GM10266 (cell line): ENCODE data around the gene ANKDD1B.
"Not testable (repeated sequence)": the region's sequence is repeated elsewhere in the genome, so short reads cannot be mapped to it uniquely, and the experiment has no call there.

Source experiments
- DNase-seq: peaks from one replicate; pipeline ENCODE4 v3.0.0; 2012; ENCODE audit errors: extremely low spot score
- TF ChIP-seq, protein P1 (sequence below): IDR thresholded peaks from 2 replicates; pipeline ENCODE4 v1.5.1; 2012; ENCODE audit warnings: mild to moderate bottlenecking, low read depth; ENCODE audit not compliant: control insufficient read depth, insufficient read depth; ENCODE audit errors: missing control alignments

ANKDD1B gene

DNA sequence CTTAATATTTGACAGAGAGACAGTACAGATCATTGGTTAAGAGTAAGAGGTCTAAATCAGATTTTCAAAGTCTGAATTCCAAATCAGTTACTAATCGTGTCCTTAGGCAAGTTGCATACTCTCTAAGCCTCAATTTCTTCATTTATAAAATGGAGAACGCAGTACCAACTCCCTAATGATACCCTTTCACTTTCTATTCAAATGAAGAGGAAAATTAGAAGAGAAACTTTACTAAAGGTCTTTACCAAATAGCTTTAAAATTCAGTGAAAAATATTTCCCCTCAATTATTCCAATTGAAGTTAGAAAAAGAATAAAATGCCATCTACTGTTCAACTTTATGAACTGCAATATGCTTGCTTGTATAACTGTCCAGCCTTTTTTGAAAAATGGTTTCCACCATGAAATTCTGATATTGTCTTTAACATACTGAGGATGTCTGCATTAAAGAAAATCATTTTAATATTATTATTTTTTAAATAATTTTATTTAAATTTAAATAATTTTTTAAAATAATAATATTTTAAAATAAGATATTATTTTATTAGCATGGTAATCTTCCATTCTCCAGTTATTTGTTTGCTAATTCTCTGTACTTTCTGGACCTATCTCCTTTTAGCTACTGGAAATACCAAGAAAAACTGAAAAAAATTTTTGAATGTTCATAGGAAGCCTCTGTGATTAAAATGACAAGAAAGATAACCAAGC is 70.0 kb downstream of the ANKDD1B start:
- DNase-seq = peak; percentile 23
- TF ChIP-seq, protein P1, sequence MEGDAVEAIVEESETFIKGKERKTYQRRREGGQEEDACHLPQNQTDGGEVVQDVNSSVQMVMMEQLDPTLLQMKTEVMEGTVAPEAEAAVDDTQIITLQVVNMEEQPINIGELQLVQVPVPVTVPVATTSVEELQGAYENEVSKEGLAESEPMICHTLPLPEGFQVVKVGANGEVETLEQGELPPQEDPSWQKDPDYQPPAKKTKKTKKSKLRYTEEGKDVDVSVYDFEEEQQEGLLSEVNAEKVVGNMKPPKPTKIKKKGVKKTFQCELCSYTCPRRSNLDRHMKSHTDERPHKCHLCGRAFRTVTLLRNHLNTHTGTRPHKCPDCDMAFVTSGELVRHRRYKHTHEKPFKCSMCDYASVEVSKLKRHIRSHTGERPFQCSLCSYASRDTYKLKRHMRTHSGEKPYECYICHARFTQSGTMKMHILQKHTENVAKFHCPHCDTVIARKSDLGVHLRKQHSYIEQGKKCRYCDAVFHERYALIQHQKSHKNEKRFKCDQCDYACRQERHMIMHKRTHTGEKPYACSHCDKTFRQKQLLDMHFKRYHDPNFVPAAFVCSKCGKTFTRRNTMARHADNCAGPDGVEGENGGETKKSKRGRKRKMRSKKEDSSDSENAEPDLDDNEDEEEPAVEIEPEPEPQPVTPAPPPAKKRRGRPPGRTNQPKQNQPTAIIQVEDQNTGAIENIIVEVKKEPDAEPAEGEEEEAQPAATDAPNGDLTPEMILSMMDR = peak; percentile 55

DNA sequence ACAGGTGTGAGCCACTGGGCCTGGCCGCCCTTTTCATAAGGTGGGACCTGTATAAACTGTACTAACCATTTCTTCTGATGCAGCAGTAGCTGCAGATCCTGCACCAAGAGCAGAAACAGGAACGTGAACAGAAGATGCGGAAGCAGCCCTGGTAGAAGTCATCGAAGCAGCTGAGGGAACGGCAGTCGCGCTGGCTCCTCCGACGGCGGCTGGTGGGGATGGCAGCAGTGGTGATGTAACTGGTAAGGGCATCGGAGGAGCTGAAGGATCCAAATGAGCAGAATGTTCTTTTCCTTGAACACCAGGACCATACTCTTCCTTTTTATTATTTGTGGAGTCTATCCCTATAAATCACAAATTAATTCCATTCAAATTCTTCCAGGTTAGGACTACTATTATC is 73.9 kb downstream of the ANKDD1B start:
- TF ChIP-seq, protein P1 = no peak
- DNase-seq = no peak

DNA sequence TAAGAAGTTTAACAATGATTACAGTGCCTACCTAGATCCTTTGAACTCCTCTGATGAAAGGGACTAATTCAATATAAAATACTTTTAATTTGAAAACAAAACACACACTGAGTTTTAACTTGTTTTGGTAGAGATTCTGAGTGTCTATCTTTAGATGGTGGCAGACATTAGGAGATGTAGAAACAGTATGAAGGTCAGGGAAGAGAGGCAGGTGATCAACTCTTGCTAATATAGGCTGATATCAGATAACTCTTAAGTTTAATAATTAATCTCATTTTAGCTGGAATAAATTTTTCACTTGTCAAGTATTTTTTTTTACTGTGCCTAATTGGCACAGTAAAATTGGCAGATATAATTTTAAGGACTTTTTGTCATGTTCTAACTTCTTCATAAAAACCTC is 75.2 kb downstream of the ANKDD1B start:
- no peak for DNase-seq
- TF ChIP-seq, protein P1 = no peak

DNA sequence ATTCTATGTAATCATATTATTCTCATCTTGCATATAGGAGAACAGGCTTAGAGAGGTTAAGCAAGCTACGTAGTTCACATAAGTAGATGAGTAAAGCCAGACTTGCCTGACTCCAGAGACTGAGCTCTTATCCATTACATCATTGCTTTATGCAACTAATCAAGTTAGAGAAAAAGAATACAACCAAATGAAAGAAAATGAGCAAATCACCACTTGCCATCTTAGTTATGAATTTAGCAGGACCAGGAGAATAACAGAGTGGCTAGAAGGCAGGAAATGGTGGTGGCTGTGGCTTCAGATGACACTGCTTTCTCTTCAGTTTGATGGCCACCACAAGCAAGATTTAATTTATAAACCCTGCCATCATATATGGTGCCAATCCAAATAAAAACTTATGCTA is 79.4 kb downstream of the ANKDD1B start:
- no peak for DNase-seq
- TF ChIP-seq, protein P1 = no peak

DNA sequence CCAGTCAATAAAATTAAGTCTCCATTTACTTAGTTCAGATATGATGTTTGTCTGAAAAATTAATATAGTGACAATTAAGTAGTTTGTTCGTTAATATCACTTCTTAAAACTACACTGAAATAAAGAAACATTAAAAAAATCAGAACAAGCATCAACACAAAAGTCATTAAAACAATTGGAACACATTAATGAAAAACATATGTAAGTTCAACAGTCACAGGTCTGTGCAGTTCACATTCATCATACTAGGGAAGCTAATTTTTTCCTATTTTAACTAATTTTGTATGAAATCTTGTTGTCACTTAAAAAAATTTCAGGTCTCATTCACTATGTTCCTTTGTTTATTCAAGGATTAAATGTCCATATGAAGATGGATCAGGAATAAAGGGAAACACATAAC is 83.5 kb downstream of the ANKDD1B start:
- TF ChIP-seq, protein P1 = no peak
- no peak for DNase-seq

DNA sequence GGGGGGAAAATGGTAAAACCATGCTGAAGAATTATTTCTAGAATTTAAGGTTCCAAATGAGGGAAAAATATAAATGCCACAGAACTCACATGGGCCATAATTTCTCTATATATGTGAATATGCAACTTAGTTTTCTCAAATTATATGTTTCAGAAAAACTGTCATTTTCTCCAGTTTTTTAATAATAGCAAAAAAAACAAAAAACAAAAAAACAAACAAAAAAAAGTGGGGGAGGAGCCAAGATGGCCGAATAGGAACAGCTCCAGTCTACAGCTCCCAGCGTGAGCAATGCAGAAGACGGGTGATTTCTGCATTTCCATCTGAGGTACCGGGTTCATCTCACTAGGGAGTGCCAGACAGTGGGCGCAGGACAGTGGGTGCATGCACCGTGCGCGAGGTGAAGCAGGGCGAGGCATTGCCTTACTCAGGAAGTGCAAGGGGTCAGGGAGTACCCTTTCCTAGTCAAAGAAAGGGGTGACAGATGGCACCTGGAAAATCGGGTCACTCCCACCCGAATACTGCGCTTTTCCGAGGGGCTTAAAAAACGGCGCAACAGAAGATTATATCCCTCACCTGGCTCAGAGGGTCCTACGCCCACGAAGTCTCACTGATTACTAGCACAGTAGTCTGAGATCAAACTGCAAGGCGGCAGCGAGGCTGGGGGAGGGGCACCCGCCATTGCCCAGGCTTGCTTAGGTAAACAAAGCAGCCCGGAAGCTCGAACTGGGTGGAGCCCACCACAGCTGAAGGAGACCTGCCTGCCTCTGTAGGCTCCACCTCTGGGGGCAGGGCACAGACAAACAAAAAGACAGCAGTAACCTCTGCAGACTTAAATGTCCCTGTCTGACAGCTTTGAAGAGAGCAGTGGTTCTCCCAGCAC is 84.5 kb downstream of the ANKDD1B start:
- DNase-seq = not testable (repeated sequence)

DNA sequence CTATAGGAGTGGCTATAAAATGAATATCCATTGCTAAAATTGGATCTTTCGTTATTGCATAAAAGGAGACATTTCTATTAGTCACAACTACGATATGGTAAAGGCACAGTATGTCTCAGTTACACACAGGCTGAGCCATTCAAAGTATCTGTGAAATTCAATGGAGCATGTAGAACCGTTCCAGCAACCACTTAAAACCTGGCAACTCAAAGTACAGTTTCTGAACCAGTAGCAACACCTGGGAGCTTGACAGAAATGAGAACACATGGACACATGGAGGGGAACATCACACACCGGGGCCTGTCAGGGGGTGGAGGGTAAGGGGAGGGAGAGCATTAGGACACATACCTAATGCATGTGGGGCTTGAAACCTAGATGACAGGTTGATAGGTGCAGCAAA is 90.6 kb downstream of the ANKDD1B start:
- no peak for DNase-seq
- TF ChIP-seq, protein P1 = no peak
